KOPT-K1 (cell line): ENCODE results near the gene CD99.
"Not testable (repeated sequence)": the region's sequence is repeated elsewhere in the genome, so short reads cannot be mapped to it uniquely, and the experiment has no call there.

ENCODE experiments used
- H3K27ac ChIP-seq: fragments of 200-600 bp; sonication (generic); 2 replicates; pipeline ENCODE4 v1.5.1; 2016; ENCODE audit warnings: antibody characterized with exemption, mild to moderate bottlenecking, low read depth, low read length; ENCODE audit not compliant: poor library complexity, severe bottlenecking
- H3K36me3 ChIP-seq: fragments of 200-600 bp; sonication (generic); 2 replicates; pipeline ENCODE4 v1.5.1; 2017; ENCODE audit warnings: antibody characterized with exemption, mild to moderate bottlenecking, low read length, moderate library complexity; ENCODE audit not compliant: insufficient read depth
- H3K9me3 ChIP-seq: fragments of 200-600 bp; sonication (generic); 2 replicates; pipeline ENCODE4 v1.5.1; 2017; ENCODE audit warnings: antibody characterized with exemption, low read length, mild to moderate bottlenecking; ENCODE audit not compliant: insufficient read depth, poor library complexity, severe bottlenecking

CD99 gene

GRCh38 chrX:2718821-2719220 lies 27.7 kb downstream of the CD99 start:
- peak overlapping the region; percentile 94 for H3K27ac ChIP-seq
- no peaks in the 10 kb centered on the region for H3K9me3 ChIP-seq
- H3K36me3 ChIP-seq, result peaks cover 88% of the 10 kb centered on the region

GRCh38 chrX:2719774-2720447 lies 28.8 kb downstream of the CD99 start:
- peak overlapping the region; percentile 94 for H3K27ac ChIP-seq
- no peaks in the 10 kb centered on the region for H3K9me3 ChIP-seq
- H3K36me3 ChIP-seq, result peaks cover 93% of the 10 kb centered on the region

GRCh38 chrX:2723286-2723879 lies 32.3 kb downstream of the CD99 start:
- H3K27ac ChIP-seq, result peak overlapping the region; percentile 94
- H3K9me3 ChIP-seq, result no peaks in the 10 kb centered on the region
- H3K36me3 ChIP-seq, result peaks cover 100% of the 10 kb centered on the region

GRCh38 chrX:2727264-2727663 lies 36.2 kb downstream of the CD99 start:
- peak overlapping the region; percentile 69 for H3K27ac ChIP-seq
- H3K36me3 ChIP-seq, result peaks cover 100% of the 10 kb centered on the region
- not testable (repeated sequence) for H3K9me3 ChIP-seq

- Histone ChIP-seq H3K9me3 (no peaks in the 10 kb centered on the region), H3K36me3 (peaks cover 99% of the 10 kb centered on the region), H3K27ac (peak overlapping the region; percentile 41)
These were observed 41.0 kb downstream of the CD99 start for GRCh38 chrX:2732076-2732475.

- Histone ChIP-seq H3K9me3 (no peaks in the 10 kb centered on the region), H3K27ac (peak overlapping the region; percentile 41), H3K36me3 (peaks cover 95% of the 10 kb centered on the region)
These were observed 41.6 kb downstream of the CD99 start for GRCh38 chrX:2732649-2733048.

GRCh38 chrX:2733286-2733685 lies 42.2 kb downstream of the CD99 start:
- peaks cover 95% of the 10 kb centered on the region for H3K36me3 ChIP-seq
- peak overlapping the region; percentile 41 for H3K27ac ChIP-seq
- H3K9me3 ChIP-seq, result no peaks in the 10 kb centered on the region

- Histone ChIP-seq H3K27ac (peak overlapping the region; percentile 61), H3K36me3 (peaks cover 92% of the 10 kb centered on the region), H3K9me3 (no peaks in the 10 kb centered on the region)
These were observed 44.2 kb downstream of the CD99 start for GRCh38 chrX:2735270-2735669.

- Histone ChIP-seq H3K9me3 (no peaks in the 10 kb centered on the region), H3K36me3 (peaks cover 79% of the 10 kb centered on the region), H3K27ac (no peak overlapping the region)
These were observed 49.6 kb downstream of the CD99 start for GRCh38 chrX:2740672-2741071.

GRCh38 chrX:2741386-2741785 lies 50.3 kb downstream of the CD99 start:
- Histone ChIP-seq H3K36me3 (peaks cover 72% of the 10 kb centered on the region), H3K9me3 (no peaks in the 10 kb centered on the region)

GRCh38 chrX:2746250-2746649 lies 55.2 kb downstream of the CD99 start:
- H3K9me3 ChIP-seq, H3K27ac ChIP-seq: not testable (repeated sequence)
- H3K36me3 ChIP-seq, result peaks cover 30% of the 10 kb centered on the region

More at GRCh38 chrX:2741386-2741785, 50.3 kb downstream of the CD99 start:
- no peak overlapping the region for H3K27ac ChIP-seq

- H3K27ac ChIP-seq, result no peak overlapping the region
- H3K36me3 ChIP-seq, result peaks cover 10% of the 10 kb centered on the region
- no peaks in the 10 kb centered on the region for H3K9me3 ChIP-seq
These were observed 57.2 kb downstream of the CD99 start for GRCh38 chrX:2748171-2748814.

- H3K36me3 ChIP-seq, result peaks cover 5% of the 10 kb centered on the region
- H3K27ac ChIP-seq, result no peak overlapping the region
- no peaks in the 10 kb centered on the region for H3K9me3 ChIP-seq
These were observed 57.7 kb downstream of the CD99 start for GRCh38 chrX:2748815-2749188.

GRCh38 chrX:2751291-2751690 lies 60.2 kb downstream of the CD99 start:
- Histone ChIP-seq H3K27ac (no peak overlapping the region), H3K36me3 (no peaks in the 10 kb centered on the region), H3K9me3 (no peaks in the 10 kb centered on the region)

GRCh38 chrX:2751874-2752300 lies 60.8 kb downstream of the CD99 start, which contains the start of gene XG:
Gene XG, plus strand, starts transcription at chrX:2752040. Its CDS starts 235 bp downstream, at chrX:2752275.
- H3K27ac ChIP-seq, result not testable (repeated sequence)

More at GRCh38 chrX:2751874-2752300, 60.8 kb downstream of the CD99 start, which contains the start of gene XG:
- not testable (repeated sequence) for H3K9me3 ChIP-seq, H3K36me3 ChIP-seq
